GM19467 (cell line): ENCODE measurements around the gene TOPAZ1.
"Not testable (repeated sequence)": the region's sequence is repeated elsewhere in the genome, so short reads cannot be mapped to it uniquely, and the experiment has no call there.

Experiments used
- ATAC-seq: cut with Tn5 transposase; IDR thresholded peaks from one replicate; pipeline ENCODE4 v1.9.1; 2021; ENCODE audit warnings: mild to moderate bottlenecking, moderate library complexity; ENCODE audit not compliant: unreplicated experiment

TOPAZ1 gene

GRCh38 chr3:44326019-44326418 is 84.3 kb downstream of the TOPAZ1 start:
- no peak for ATAC-seq

- ATAC-seq, result no peak
Observed at GRCh38 chr3:44326515-44326914, 84.8 kb downstream of the TOPAZ1 start.

- ATAC-seq, result no peak
Observed at GRCh38 chr3:44329946-44330345, 88.3 kb downstream of the TOPAZ1 start.

GRCh38 chr3:44330444-44330843 is 88.8 kb downstream of the TOPAZ1 start:
- no peak for ATAC-seq

- no peak for ATAC-seq
Observed at GRCh38 chr3:44334326-44334725, 92.6 kb downstream of the TOPAZ1 start.

- ATAC-seq, result no peak
Observed at GRCh38 chr3:44337248-44337785, 95.6 kb downstream of the TOPAZ1 start.

- peak; percentile 93 for ATAC-seq
Observed at GRCh38 chr3:44338010-44338827, 96.5 kb downstream of the TOPAZ1 start, which contains the start of gene TCAIM. Gene TCAIM (plus strand): TSS chr3:44338766. CDS start chr3:44354783, 16,017 bp downstream.

GRCh38 chr3:44338828-44339127 is 97.1 kb downstream of the TOPAZ1 start:
- ATAC-seq, result no peak

GRCh38 chr3:44339181-44340057 is 97.7 kb downstream of the TOPAZ1 start:
- no peak for ATAC-seq

GRCh38 chr3:44340058-44340395 is 98.3 kb downstream of the TOPAZ1 start:
- ATAC-seq, result no peak

GRCh38 chr3:44342176-44342790 is 100.6 kb downstream of the TOPAZ1 start:
- no peak for ATAC-seq

- ATAC-seq, result no peak
Observed at GRCh38 chr3:44343421-44343820, 101.7 kb downstream of the TOPAZ1 start.

GRCh38 chr3:44346590-44346989 is 104.9 kb downstream of the TOPAZ1 start:
- not testable (repeated sequence) for ATAC-seq

- ATAC-seq, result no peak
Observed at GRCh38 chr3:44348993-44349392, 107.3 kb downstream of the TOPAZ1 start.

GRCh38 chr3:44353355-44353924 is 111.8 kb downstream of the TOPAZ1 start:
- ATAC-seq, result no peak

GRCh38 chr3:44355362-44356033 is 113.8 kb downstream of the TOPAZ1 start:
- no peak for ATAC-seq

GRCh38 chr3:44359146-44359751 is 117.6 kb downstream of the TOPAZ1 start:
- ATAC-seq, result no peak

GRCh38 chr3:44363591-44363990 is 121.9 kb downstream of the TOPAZ1 start:
- no peak for ATAC-seq

- ATAC-seq, result no peak
Observed at GRCh38 chr3:44365952-44366351, 124.3 kb downstream of the TOPAZ1 start.

GRCh38 chr3:44375450-44375849 is 133.8 kb downstream of the TOPAZ1 start:
- ATAC-seq, result no peak
